ENCODE measurements around the gene PIK3C2G. TPM values are rescaled to one million over a fixed set of nuclear protein-coding genes. Genes with fewer than 3 reads are reported as not detected.

Gene PIK3C2G
- total and polyA plus RNA-seq, 2 of the 4 experiments (the other 2 are of a cell fraction): not detected

- no peak overlapping the region for H3K23ac ChIP-seq (ENCODE audit: low read depth, low read length)
- no peak overlapping the region for H3K27ac ChIP-seq (ENCODE audit: insufficient read depth, low read length)
- BruUV-seq (replicated peaks): no TSS peak
- dilution Hi-C loops (cut with HindIII; ENCODE audit: low sequenced_read_pairs, unreplicated experiment): no loop called here
- H2AK9ac ChIP-seq (replicated peaks; ENCODE audit: low read depth, low read length, poor library complexity): no peak overlapping the region
- POLR2A ChIA-PET (ENCODE audit: unreplicated experiment): no interaction called here
- H4K20me1 ChIP-seq (ENCODE audit: insufficient read depth, low read length): no peaks in the 10 kb centered on the region
- no peak overlapping the region for H2BK120ac ChIP-seq (ENCODE audit: low read depth, low read length)
- no peak overlapping the region for H2BK20ac ChIP-seq (ENCODE audit: low read depth, low read length)
- no peak overlapping the region for H3K9ac ChIP-seq (ENCODE audit: low read depth, low read length)
- H3K4me2 ChIP-seq (ENCODE audit: low read depth, low read length): no peak overlapping the region
- H3K4me3 ChIP-seq (ENCODE audit: insufficient read depth, low read depth, low read length): no peak overlapping the region
- H4K5ac ChIP-seq (ENCODE audit: low read depth, low read length): no peak overlapping the region
- in situ Hi-C loops (cut with MboI; ENCODE audit: low sequenced_read_pairs): no loop called here
- H2AFZ ChIP-seq (replicated peaks; ENCODE audit: low read length, poor library complexity): no peak overlapping the region
- no peaks in the 10 kb centered on the region for H3K9me3 ChIP-seq (ENCODE audit: control insufficient read depth, insufficient read depth, low read length)
- H4K8ac ChIP-seq (ENCODE audit: low read depth in 2 of 2, low read length in 2 of 2): no peak overlapping the region
- no peak overlapping the region for H3K18ac ChIP-seq (ENCODE audit: low read depth, low read length)
- H3K4me1 ChIP-seq (ENCODE audit: control insufficient read depth, insufficient read depth, low read length): no peaks in the 10 kb centered on the region
- H2AK5ac ChIP-seq (ENCODE audit: low read depth, low read length): no peak overlapping the region
- TF ChIP-seq MAFK (IDR thresholded peaks at IDR 0.05; ENCODE audit: low read depth, low read length): no peak
- TF ChIP-seq, protein P1, sequence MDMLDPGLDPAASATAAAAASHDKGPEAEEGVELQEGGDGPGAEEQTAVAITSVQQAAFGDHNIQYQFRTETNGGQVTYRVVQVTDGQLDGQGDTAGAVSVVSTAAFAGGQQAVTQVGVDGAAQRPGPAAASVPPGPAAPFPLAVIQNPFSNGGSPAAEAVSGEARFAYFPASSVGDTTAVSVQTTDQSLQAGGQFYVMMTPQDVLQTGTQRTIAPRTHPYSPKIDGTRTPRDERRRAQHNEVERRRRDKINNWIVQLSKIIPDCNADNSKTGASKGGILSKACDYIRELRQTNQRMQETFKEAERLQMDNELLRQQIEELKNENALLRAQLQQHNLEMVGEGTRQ (IDR thresholded peaks at IDR 0.05; ENCODE audit: low read depth, low read length): no peak
- no peak for TF ChIP-seq BHLHE40 (IDR thresholded peaks at IDR 0.05; ENCODE audit: low read depth, low read length)
- WGBS, 2 experiments (ENCODE audit: extremely low coverage in 2 of 2, insufficient read length in 1 of 2): no CpG with 5 or more reads among the region's 3 CpGs
- no peak overlapping the region for H2BK5ac ChIP-seq (ENCODE audit: low read depth, low read length, poor library complexity, severe bottlenecking)
- no peak overlapping the region for H4K91ac ChIP-seq (ENCODE audit: insufficient read depth, low read depth, low read length)
- no peak overlapping the region for H3K56ac ChIP-seq (ENCODE audit: extremely low read depth, insufficient read depth, low read length)
- CTCF ChIA-PET: no interaction called here
- ATAC-seq (ENCODE audit: low read depth) (no peak), DNase-seq (no peak)
- no peaks in the 10 kb centered on the region for H3K27me3 ChIP-seq (ENCODE audit: control insufficient read depth, insufficient read depth, low read length)
- no peaks in the 10 kb centered on the region for H3K79me1 ChIP-seq (ENCODE audit: low read depth in 1 of 2, low read length in 2 of 2)
- H3K4ac ChIP-seq (ENCODE audit: low read depth, low read length): no peak overlapping the region
- H3K9me1 ChIP-seq (ENCODE audit: insufficient read depth, low read length): no peaks in the 10 kb centered on the region
- intact Hi-C loops (cut with micrococcal nuclease): no loop called here
- no peak overlapping the region for H2BK15ac ChIP-seq (ENCODE audit: low read depth, low read length)
- no peak overlapping the region for H3K14ac ChIP-seq (replicated peaks; ENCODE audit: low read depth, low read length)
- H3K36me3 ChIP-seq (ENCODE audit: control insufficient read depth, insufficient read depth, low read length): no peaks in the 10 kb centered on the region
Observed at GRCh38 chr12:18479256-18479655, 217.9 kb downstream of the PIK3C2G start.

All from IMR-90 (cell line).